Skin epidermis (tissue), 12 donors: ENCODE measurements around the gene PIK3R2.
"Not testable (repeated sequence)": the region's sequence is repeated elsewhere in the genome, so short reads cannot be mapped to it uniquely, and the experiment has no call there.

Experiments
- H3K27ac ChIP-seq, 21 experiments: fragments of 200-600 bp; sonication (generic) in 11 of 21; one replicate each; pipeline ENCODE4 v1.5.0; 2020; ENCODE audit warnings: mild to moderate bottlenecking in 3 of 21, inconsistent platforms in 2 of 21, moderate library complexity in 2 of 21
- H3K4me3 ChIP-seq, 7 experiments: fragments of 200-600 bp; sonication (generic) in 2 of 7; one replicate each; pipeline ENCODE4 v1.5.0; 2020; ENCODE audit warnings: inconsistent platforms in 2 of 7, mild to moderate bottlenecking in 2 of 7, moderate library complexity in 1 of 7

PIK3R2 gene

GRCh38 chr19:18152817-18153555, at the start of gene PIK3R2:
Gene PIK3R2, plus strand, starts transcription at chr19:18153163. Its CDS starts 2,717 bp downstream, at chr19:18155880.
- Histone ChIP-seq H3K4me3 (peak within 1 kb of the TSS; percentile 56 to 84 (median 67)), H3K27ac (peak within 1 kb of the TSS; percentile 67 to 97 (median 93))

- Histone ChIP-seq H3K27ac (peak overlapping the region in 16 of 21 experiments; percentile 19 to 76 (median 68)), H3K4me3 (peak overlapping the region; percentile 11 to 37 (median 27))
Observed at GRCh38 chr19:18104793-18105131, 48.2 kb upstream of the PIK3R2 start.

DNA sequence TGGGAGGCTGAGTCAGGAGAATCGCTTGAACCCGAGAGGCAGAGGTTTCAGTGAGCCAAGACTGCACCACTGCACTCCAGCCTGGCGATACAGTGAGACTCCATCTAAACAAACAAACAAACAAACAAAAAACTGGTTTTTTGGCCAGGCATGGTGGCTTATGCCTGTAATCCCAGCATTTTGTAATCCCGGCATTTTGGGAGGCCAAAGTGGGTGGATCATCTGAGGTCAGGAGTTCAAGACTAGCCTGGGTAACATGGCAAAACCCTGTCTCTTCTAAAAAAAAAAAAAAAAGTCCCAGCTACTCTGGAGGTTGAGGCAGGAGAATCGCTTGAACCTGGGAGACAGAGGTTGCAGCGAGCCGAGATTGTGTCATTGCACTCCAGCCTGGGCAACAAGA, 47.7 kb upstream of the PIK3R2 start:
- H3K27ac ChIP-seq, H3K4me3 ChIP-seq: not testable (repeated sequence)

DNA sequence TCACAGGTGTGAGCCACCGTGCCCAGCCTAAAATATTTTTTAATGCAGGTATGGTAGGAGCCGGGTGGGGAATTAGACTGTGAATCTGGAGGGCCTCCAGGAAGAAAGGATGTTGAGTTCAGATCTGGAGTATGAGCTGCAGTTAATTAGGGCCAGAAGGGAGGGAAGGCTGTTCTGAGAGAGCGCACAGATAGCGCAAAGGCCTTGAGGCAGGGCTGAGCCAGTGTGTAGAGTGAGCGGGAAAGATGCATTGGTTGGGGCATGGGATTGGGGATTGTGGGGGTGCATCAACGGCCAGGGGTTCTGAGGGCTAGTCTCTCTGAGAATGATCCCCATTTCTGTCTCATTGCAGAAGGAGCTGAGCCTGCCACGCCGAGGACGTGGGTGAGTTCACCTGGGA, 45.7 kb upstream of the PIK3R2 start:
- Histone ChIP-seq H3K27ac (peak overlapping the region in 1 of 21 experiments; percentile 26), H3K4me3 (no peak overlapping the region)

DNA sequence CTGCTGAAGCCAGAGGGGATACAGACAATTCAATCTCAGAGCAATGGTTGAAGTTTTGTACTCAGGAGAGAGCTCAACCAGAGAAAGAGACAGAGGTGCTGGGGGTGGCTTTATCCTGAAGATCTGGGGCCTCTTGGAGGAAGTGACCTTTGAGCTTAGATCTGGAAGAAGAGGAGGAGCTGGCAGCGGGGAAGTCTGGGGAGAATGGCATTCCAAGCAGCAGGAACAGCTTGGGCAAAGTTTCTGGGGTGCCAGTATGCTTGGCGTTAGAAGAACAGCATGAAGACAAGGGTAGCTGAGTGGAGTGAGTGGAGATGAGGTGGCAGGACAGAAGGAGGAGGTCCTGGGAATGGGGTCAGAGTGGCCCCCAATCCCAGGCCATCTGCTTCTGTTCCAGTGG, 44.1 kb upstream of the PIK3R2 start:
- Histone ChIP-seq H3K4me3 (no peak overlapping the region), H3K27ac (peak overlapping the region in 4 of 21 experiments; percentile 68 to 91 (median 76))

GRCh38 chr19:18109341-18109732, 43.6 kb upstream of the PIK3R2 start:
- Histone ChIP-seq H3K27ac (peak overlapping the region in 17 of 21 experiments; percentile 18 to 91 (median 68)), H3K4me3 (peak overlapping the region; percentile 42 to 65 (median 56))

- H3K4me3 ChIP-seq = peak overlapping the region; percentile 42 to 65 (median 56)
- peak overlapping the region in 20 of 21 experiments; percentile 18 to 91 (median 70) for H3K27ac ChIP-seq
Observed at GRCh38 chr19:18109733-18110608, 43.0 kb upstream of the PIK3R2 start.

- peak overlapping the region; percentile 42 to 65 (median 56) for H3K4me3 ChIP-seq
- H3K27ac ChIP-seq = peak overlapping the region in 17 of 21 experiments; percentile 54 to 91 (median 70)
Observed at GRCh38 chr19:18110609-18111232, 42.2 kb upstream of the PIK3R2 start.

DNA sequence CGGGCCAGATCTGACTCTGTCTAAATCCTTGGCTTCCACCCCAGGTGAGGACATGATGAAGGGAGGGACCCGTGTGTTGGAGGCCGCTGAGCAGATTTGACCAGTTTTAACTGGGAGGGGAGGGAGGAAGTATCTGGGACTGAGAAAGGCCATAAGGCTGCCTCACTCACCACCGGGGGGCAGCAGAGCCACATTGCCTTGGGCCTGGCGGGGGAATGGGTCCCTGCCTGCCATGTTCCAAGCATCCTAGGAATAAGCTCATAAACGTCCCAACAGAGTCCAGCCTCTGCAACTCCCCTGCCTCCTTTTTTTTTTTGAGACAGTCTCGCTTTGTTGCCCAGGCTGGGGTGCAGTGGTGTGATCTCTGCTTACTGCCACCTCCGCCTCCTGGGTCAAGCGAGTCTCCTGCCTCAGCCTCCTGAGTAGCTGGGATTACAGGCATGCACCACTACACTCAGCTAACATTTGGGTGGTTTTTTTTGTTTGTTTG, 39.9 kb upstream of the PIK3R2 start:
- H3K27ac ChIP-seq = peak overlapping the region in 1 of 21 experiments; percentile 39

DNA sequence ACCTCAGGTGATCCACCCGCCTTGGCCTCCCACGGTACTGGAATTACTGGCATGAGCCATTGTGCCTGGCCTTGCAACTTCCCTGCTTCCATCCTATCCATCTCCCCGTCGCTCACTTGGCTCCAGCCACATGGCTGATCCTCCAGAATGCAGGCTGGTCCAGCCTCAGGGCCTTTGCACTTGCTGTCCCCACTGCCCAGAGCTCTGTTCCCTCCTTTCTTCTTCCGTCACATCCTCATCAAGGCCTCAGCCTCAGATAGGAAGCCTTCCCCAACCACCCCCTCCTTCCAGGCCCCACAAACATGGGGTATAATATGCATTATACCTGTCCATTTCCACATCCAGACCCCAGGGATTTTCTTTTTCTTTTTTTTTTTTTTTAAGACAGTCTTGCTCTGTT, 39.1 kb upstream of the PIK3R2 start:
- no peak overlapping the region for H3K4me3 ChIP-seq
- no peak overlapping the region for H3K27ac ChIP-seq

More for the DNA sequence above, 39.9 kb upstream of the PIK3R2 start:
- H3K4me3 ChIP-seq = no peak overlapping the region

GRCh38 chr19:18114483-18114882, 38.5 kb upstream of the PIK3R2 start:
- Histone ChIP-seq H3K27ac (no peak overlapping the region), H3K4me3 (no peak overlapping the region)

DNA sequence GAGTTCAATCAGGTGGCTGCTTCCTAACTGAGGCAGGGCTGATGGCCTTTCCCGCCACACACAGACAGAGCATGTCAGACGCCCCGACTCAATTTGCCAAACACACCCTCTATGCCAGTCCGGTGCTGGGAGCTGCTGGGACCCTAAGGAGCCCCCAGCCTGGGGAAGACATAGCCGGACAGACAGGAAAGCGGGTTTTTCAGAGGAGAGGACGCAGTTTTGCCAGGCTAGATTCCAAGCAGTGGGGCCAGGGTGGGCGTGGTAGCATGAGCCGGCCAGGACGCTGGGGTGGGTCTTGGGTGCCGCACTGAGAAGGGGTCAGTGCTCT, 35.6 kb upstream of the PIK3R2 start:
- Histone ChIP-seq H3K27ac (peak overlapping the region in 6 of 21 experiments; percentile 36 to 93 (median 55)), H3K4me3 (peak overlapping the region; percentile 61 to 85 (median 81))

DNA sequence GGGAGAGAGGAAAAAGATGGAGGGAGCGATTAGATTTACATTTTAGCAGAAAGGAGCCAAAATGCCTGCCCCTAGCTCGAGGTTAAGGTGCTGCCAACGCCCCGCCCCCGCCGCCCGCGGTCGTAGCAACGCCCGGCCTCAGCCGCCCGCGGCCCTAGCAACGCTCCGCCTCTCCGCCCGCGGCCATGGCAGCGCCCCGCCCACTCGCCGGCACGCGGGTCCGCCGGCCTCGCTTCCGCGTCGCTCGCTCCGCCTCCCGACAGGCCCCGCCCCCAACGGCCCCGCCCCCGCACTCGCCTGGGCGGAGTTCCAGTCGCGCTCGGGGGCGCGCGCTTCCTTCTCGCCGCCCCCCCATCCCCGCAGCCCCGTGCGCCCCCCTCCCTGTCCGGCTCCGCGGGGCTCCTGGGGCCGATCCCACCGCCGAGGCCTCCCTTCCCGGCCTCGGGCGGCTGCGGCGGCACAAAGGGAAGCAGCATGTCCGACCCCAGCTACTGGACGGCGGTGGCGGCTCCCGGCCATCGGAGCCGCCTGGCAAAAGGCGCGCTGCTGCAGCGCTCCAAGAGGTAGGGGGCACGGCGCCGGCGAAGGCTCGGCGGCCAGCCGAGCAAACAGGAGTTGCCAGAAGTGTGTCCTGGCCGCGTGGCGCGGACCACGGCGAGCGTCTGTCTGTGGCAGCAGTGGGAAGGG, 35.1 kb upstream of the PIK3R2 start:
- Histone ChIP-seq H3K4me3 (peak overlapping the region; percentile 61 to 85 (median 81)), H3K27ac (peak overlapping the region in 20 of 21 experiments; percentile 20 to 93 (median 80))

DNA sequence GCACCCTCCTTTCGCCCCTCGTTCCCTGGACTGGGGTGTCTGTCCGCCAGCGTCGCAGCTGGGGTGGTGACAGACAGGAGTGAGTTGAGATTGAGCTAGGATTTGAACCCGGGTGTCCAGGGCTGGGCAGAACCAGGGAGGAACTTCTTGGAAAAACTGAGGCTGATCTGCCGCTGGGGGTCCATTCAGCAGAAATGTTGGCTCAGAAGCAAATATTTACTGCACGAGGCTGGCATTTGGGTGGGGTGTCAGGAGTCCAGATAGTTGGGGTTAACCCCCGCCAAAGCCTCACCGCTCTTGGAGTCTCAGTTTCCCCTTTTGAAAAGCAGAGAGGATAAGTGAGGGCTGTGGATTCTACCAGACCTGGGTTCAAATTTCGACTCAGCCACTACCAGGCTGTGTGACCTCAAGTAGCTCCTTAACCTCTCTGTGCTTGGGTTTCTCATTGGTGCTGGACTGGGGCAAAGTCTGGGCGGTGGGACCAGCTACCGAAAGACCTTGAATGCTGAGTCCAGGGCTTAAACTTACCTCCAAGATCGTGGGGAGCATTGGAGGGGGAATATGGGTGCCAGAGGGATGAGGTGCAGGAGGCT, 34.4 kb upstream of the PIK3R2 start:
- H3K4me3 ChIP-seq = peak overlapping the region; percentile 61 to 85 (median 81)
- peak overlapping the region in 20 of 21 experiments; percentile 20 to 93 (median 80) for H3K27ac ChIP-seq

DNA sequence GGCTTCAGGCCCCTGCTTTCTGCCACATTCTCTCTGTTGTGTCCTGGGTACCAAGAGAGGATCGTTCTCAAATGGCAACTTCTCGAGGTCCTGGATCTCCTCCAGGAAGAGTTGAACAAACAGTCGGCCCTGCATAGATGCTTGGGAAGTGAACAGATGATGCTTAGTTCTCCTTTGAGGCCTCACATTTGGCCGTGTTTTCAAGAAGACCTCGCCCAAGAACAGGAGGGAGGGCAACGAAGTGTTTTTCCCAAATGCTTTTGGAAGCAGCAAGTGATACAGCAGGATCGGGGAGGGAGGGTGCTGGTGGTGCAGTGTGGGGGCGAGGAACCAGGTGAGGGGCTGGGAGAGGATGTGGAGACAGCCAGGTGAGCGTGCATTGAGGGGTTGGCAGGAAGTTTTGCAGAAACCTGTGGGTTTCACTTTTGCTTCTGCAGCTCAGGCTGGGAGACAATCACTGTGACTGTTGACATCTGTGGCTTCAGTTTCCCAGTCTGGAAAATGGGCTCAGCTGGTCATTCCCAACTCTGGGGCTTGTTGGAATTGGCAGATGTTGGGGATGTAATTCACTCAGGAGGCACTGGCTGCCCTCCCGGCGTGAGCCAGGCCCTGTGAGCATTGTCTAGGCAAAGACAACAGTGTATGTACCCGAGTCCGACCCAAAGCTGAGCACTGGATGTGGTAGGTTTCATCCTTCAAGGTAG, 33.8 kb upstream of the PIK3R2 start:
- H3K27ac ChIP-seq = peak overlapping the region in 14 of 21 experiments; percentile 21 to 93 (median 82)
- peak overlapping the region; percentile 61 to 85 (median 81) for H3K4me3 ChIP-seq

GRCh38 chr19:18119717-18120105, 33.3 kb upstream of the PIK3R2 start:
- Histone ChIP-seq H3K27ac (peak overlapping the region in 12 of 21 experiments; percentile 21 to 93 (median 82)), H3K4me3 (peak overlapping the region in 4 of 7 experiments; percentile 61 to 85 (median 82))

DNA sequence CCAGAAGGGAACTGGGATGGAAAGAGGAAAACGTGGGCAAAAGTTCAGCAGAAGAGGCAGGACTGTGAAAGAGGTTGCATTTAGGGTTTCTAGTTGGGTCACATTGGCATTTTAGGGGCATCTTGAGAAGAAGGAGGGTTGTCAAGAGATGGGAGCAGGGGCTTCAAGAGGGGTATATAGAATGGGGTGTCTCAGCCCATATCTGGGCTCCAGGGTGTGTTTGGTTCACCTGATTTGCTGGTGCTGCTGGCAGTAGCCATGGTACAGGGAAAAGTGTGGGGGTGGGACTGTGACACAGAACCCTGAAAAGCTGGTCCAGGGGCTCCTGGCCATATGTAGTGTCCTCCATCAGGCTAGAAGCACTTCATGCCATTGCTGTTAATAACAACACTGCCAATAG, 32.8 kb upstream of the PIK3R2 start:
- H3K4me3 ChIP-seq = no peak overlapping the region
- peak overlapping the region in 11 of 21 experiments; percentile 21 to 93 (median 82) for H3K27ac ChIP-seq

DNA sequence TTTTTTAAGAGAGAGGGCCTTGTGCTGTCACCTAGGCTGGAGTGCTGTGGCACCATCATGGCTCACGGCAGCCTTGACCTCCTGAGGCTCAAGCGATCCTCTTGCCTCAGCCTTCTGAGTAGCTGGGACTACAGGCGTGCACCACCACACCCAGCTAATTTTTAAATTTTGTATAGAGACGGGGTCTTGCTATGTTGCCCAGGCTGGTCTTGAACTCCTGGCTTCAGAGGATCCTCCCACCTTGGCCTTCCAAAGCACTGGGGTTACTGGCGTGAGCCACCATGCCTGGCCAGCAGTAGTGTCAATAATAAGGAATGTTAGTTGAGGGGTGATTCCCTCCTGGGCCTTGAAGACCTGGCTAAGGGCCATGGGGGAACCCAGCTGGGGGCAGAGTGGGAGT, 31.8 kb upstream of the PIK3R2 start:
- Histone ChIP-seq H3K27ac (peak overlapping the region in 2 of 21 experiments; percentile 76 to 93), H3K4me3 (no peak overlapping the region)
